ENCODE measurements around the gene ZNF438. TPM values are rescaled to one million over a fixed set of nuclear protein-coding genes. Genes with fewer than 3 reads are reported as not detected.

Gene ZNF438
- total RNA-seq, 4 donors from 2014 or later: 3.7 to 8.3 (median 7.3) TPM

DNA sequence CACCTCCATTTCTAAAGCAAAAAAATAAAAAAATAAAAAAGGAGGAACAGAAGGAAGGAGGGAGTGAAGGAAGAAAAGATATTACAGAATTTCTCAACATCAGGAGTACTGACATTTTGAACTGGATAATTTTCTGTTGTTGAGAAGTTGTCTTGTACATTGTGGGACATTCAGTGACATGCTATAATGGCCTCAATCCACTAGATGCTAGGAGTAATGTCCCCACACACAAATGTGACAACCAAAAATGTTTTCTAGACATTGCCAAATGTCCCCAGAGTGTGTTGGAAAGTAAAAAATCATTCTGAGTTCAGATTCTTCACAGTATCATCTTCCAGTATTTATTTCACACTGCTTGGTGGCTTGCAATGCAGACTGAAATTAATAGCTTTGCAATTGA lies 6.5 kb downstream of the ZNF438 start:
- H3K9me3 ChIP-seq: no peaks in the 10 kb centered on the region
- TF ChIP-seq, protein P1, sequence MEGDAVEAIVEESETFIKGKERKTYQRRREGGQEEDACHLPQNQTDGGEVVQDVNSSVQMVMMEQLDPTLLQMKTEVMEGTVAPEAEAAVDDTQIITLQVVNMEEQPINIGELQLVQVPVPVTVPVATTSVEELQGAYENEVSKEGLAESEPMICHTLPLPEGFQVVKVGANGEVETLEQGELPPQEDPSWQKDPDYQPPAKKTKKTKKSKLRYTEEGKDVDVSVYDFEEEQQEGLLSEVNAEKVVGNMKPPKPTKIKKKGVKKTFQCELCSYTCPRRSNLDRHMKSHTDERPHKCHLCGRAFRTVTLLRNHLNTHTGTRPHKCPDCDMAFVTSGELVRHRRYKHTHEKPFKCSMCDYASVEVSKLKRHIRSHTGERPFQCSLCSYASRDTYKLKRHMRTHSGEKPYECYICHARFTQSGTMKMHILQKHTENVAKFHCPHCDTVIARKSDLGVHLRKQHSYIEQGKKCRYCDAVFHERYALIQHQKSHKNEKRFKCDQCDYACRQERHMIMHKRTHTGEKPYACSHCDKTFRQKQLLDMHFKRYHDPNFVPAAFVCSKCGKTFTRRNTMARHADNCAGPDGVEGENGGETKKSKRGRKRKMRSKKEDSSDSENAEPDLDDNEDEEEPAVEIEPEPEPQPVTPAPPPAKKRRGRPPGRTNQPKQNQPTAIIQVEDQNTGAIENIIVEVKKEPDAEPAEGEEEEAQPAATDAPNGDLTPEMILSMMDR (IDR thresholded peaks at IDR 0.05): no peak
- no peak for TF ChIP-seq POLR2A (IDR thresholded peaks at IDR 0.05)

DNA sequence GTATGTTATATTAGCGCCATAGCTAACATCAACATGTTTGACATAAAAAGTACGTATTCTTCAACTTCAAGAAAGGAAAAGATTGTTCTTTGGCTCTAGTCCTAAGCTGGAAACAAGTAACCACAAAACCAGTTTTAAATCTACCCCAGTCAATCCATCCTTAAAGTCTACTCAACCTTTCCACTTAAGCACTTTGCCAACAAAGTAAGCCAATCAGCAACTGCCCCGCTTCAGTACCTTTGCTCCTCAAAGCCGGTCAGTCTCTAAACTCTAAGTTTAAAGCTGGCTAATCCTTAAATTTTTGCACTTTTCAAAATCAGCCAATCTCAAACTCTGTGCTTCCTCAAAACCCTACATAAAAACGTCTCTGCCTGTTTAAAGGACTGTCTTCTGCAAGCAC lies 8.1 kb downstream of the ZNF438 start:
- no peak overlapping the region for H3K4me3 ChIP-seq
- no peaks in the 10 kb centered on the region for H3K36me3 ChIP-seq
- H3K4me1 ChIP-seq: no peaks in the 10 kb centered on the region
- no peak for TF ChIP-seq POLR2A (IDR thresholded peaks at IDR 0.05)
- TF ChIP-seq, protein P1 (IDR thresholded peaks at IDR 0.05): no peak
- no peak for DNase-seq
- no peak overlapping the region for H3K27ac ChIP-seq
- H3K9me3 ChIP-seq: no peaks in the 10 kb centered on the region
- H3K27me3 ChIP-seq: no peaks in the 10 kb centered on the region

More for the DNA sequence above, 6.5 kb downstream of the ZNF438 start:
- Histone ChIP-seq H3K27me3 (no peaks in the 10 kb centered on the region), H3K4me3 (no peak overlapping the region), H3K4me1 (no peaks in the 10 kb centered on the region), H3K36me3 (no peaks in the 10 kb centered on the region), H3K27ac (no peak overlapping the region)
- no peak for DNase-seq

DNA sequence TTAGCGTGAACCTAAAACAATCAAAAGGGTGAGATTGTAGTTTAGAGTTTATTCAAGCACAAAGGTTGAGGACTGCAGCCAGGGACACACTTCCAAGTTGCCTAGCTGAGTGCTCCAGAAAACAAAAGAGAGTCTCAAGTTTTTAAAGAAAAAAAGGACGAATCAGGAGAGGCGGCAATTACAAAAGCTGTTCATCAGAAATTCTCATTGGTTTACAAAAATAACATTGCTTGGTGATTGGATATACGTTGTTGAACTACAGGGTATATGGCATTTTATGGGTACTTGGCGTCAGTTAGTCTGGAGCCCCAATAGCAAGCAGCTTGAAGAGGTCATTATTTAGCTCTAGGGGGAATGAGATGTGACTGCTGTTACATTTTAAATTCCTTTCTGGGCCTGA lies 11.5 kb downstream of the ZNF438 start:
- Histone ChIP-seq H3K4me3 (no peak overlapping the region), H3K36me3 (no peaks in the 10 kb centered on the region), H3K27ac (no peak overlapping the region), H3K9me3 (no peaks in the 10 kb centered on the region), H3K27me3 (no peaks in the 10 kb centered on the region), H3K4me1 (no peaks in the 10 kb centered on the region)
- DNase-seq: no peak
- TF ChIP-seq, protein P1 (IDR thresholded peaks at IDR 0.05): no peak
- no peak for TF ChIP-seq POLR2A (IDR thresholded peaks at IDR 0.05)

DNA sequence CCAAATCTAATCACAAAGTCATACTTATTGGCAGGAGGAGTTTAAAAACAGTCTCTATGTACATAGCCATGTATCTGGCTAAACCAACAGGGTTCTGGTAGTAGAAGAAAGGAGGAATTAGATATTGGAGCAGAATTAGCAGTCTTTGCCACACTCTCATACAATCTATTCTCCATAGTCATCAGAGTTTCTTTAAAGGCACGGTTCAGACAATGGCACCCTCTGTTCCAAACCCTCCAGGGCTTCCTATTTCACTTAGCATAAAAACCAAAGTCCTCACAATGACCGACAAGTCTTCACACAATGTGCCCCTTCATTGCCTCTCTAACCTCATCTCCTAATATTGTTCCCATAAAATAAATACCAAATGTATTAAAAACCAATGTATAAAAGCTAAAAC lies 12.7 kb downstream of the ZNF438 start:
- Histone ChIP-seq H3K9me3 (no peaks in the 10 kb centered on the region), H3K27ac (no peak overlapping the region), H3K4me3 (no peak overlapping the region), H3K36me3 (no peaks in the 10 kb centered on the region), H3K27me3 (no peaks in the 10 kb centered on the region), H3K4me1 (no peaks in the 10 kb centered on the region)
- no peak for DNase-seq
- TF ChIP-seq, protein P1 (IDR thresholded peaks at IDR 0.05): no peak
- TF ChIP-seq POLR2A (IDR thresholded peaks at IDR 0.05): no peak

DNA sequence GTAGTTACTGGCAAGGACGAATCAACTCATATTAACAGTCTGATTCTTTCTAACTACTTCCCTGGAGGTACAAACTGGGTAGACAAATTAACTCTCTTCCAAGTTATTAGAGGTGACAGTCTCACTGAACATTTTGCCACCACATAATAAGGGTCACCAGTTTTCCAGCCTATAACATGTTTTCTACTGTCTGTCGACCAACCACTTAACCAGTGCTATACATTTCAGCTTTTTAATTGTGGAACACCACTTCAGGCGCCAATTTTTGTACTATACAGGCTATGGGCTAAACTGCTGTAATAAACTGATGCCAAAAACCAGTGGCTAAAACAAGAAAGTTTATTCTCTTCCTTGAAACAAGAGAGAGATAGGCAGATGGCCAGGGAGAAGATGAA lies 13.3 kb downstream of the ZNF438 start:
- DNase-seq: no peak
- no peaks in the 10 kb centered on the region for H3K9me3 ChIP-seq
- H3K27ac ChIP-seq: no peak overlapping the region

More for the DNA sequence above, 13.3 kb downstream of the ZNF438 start:
- Histone ChIP-seq H3K27me3 (no peaks in the 10 kb centered on the region), H3K36me3 (no peaks in the 10 kb centered on the region), H3K4me1 (no peaks in the 10 kb centered on the region), H3K4me3 (no peak overlapping the region)
- no peak for TF ChIP-seq POLR2A (IDR thresholded peaks at IDR 0.05)
- TF ChIP-seq, protein P1 (IDR thresholded peaks at IDR 0.05): no peak

All from Peyer's patch (tissue), 4 donors.